OCI-LY3 (cell line): ENCODE results near the gene ADGRB3.

Experiments
- CTCF ChIP-seq: fragments of 200-600, 300-600 bp; sonication (generic); IDR thresholded peaks from 2 replicates; pipeline ENCODE4 v1.5.1; 2014; ENCODE audit warnings: antibody characterized with exemption, low read length, low read depth
- EZH2phosphoT487 ChIP-seq: fragments of 200-600 bp; shearing (Covaris generic); IDR thresholded peaks from 2 replicates; pipeline ENCODE4 v1.6.1; 2018; ENCODE audit warnings: antibody characterized with exemption, mixed run types, low read depth

DNA sequence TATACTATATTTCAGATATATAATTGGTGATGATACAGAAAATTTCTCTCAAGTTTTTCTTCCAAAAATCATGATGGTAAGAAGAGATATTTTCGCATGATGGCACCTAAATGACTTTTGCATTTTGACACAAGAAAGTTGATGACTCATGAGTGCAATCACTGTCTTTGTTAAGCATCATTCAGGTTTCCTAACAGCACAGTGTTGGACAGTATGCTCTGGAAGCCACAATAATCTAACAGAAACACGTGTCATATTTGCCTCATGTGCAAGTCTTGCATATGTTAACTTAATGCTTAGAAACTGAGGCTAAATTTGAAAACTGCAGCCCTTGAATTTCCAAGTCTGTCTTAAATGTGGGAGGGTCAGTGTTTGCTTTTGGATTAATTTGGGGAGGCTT is 628.2 kb downstream of the ADGRB3 start:
- TF ChIP-seq CTCF (no peak), EZH2phosphoT487 (no peak)
